ENCODE measurements around the gene PTPRM.

PTPRM gene

DNA sequence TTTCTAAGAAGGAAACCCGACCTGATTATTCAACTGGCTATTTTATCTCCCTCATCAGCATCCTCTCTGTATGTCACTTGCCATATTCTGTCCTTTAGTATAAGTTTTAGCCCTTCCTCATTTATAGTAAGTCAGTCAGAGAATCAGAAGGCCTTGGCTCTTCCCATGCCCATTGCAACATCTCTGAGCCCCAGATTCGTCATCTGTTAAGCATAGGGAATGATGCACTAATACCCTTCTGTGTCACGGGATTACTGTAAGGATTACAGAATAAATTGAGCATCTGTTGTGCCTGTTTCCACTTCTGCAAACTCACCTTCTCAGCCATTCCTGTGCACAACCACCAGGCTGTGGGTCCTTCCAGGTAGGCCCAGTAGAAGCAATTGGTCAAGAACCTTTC, 784.0 kb downstream of the PTPRM start:
- DNase-seq, result no peak

DNA sequence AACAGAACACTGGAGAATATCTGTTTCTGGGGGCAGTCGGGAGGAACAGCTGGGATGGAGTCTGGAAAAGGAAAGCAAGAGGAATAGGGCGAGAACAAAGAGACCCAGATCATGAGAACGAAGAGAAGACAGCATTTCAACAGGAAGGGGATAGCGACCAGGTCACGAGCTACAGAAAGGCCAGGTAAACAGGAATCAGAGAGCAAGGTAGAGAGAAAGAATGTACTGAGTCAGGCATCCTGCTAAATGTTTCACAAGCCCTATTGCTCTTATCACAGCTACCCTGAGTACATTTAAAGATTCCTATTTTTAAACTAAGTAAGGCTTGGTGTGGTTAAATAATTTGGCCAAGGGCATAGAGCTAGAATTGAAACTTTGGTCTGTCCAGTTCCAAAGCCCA, 787.2 kb downstream of the PTPRM start:
- DNase-seq, result no peak

DNA sequence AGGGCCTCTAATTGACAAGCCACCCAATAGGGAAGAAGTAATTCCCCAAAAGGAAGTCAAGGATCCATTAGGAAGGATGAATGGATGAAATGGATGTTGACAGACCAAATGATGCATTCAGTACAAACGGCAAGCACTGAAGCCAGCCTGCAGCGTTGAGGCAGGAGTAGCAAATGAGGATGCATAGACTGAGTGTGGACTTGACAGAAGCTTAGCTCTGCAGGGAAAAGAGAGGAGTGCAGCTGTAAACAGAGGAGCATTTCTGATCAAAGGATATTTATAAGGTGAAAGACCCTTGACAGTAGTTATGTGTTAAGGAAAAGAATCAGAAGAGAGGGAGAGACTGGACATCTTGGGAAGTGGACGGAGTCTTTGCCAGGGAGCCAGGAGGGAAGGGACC, 788.9 kb downstream of the PTPRM start:
- peak; percentile 30 for DNase-seq

DNA sequence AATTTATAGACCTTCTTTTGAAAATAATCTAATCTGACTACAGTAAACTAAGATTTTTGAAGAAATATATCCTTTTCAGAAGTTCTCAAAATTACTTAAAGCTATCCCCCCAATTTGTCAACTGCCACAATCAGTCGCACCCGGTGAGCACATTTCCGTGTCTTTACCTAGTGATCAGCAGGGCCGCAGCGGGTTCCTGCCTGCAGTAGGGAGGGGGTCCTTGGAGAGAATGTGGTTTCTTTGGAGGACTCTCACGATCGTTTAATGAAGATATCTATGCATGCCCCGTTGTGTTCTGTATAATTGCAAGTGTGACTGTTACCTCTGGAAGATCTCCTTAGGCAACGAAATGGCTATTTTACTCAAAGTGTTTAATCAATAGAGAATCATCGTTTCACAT, 790.2 kb downstream of the PTPRM start:
- no peak for DNase-seq

DNA sequence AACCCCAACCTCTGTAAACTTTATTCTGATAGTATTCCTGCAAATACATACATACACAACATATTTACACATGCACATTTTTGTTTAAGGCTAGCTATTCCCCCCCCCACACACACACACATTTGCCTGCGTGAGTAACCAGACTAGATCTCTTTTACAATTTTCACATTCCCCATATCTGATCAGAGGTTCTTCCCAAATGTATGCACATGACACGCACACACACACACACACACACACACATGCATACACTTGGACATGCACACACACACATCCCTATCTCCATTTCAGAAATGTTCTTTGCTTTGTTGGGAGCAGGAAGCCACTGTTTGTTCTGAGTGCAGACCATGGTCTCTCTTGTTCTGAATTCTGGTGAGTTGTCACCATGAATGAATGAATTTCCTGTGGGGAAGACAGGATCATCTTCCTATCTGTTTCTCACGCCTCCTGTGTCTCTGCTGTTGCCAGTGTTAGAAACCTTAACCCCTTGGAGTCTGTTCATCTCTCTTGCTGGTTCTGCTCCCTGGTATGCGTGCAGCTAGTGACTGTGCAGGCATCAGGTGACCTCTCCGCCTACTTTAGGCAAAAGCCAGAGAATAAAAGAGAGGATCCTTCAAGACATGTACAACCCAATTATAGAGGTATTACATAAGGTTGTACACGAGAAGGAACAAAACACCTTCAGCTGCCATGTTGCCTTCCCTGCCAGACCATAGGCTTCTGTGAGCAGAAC, 791.1 kb downstream of the PTPRM start:
- DNase-seq, result no peak

DNA sequence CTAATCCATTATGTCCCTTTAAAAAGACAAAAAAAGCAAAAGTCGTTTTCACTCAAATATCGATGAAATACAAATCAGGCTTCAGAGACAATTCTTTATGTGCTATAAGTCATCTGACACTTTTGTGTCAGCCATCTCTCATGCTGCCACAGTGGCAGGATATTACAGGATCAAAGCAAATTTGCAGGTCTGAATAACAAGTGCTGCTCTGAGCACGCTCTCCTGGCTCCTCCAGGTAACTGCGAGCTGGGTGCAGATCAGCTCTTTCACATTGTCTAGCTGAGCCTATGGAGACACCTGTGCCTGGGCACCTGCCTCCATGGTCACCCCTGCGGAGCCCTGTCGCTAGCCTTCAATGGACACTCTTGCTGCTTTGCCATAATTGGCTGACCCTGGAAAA, 792.0 kb downstream of the PTPRM start:
- DNase-seq, result peak; percentile 18

DNA sequence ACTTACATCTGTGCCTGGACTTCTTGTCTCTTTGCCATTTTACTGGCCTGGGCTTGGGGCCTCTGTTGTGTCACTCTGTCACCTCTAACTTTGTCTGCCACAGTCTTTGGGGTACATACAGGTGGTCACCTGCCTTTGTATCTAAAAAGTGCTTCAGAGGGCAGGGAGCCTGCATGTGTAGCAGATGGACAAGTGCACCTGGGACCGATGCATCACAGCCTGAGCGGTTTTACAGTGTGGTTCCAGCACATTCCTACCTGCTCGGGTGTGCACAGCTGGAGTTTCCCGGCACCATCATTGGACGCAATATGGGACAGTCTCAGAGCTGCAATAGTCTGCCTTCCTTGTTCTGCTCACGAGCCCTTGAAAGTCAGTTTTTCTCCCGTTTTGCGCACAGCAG, 792.4 kb downstream of the PTPRM start:
- no peak for DNase-seq

DNA sequence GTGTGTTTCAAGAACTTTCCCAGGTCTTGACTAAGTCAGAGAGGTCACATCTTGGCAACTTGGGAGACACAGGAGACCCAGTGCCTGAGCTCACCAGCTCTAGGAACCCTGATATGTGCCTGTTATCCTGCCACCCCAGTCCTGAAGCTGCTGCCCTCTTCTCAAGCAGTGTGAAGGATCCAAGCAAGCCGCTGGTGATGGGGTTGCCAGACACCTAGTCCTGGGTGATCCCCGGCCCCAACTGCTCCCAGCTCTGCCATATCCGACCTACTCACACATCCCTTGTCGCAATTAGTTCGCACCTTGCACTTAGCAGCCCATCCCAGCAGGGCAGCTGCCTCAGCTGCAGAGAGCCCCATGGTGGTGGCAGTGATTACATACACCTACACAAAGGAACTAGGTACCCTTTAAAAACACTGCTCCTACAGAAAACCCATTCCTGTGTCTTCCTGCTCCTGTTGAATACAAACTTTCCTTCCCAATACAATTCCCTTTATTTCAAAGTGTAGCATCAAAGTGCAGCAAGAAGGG, 794.9 kb downstream of the PTPRM start:
- no peak for DNase-seq

DNA sequence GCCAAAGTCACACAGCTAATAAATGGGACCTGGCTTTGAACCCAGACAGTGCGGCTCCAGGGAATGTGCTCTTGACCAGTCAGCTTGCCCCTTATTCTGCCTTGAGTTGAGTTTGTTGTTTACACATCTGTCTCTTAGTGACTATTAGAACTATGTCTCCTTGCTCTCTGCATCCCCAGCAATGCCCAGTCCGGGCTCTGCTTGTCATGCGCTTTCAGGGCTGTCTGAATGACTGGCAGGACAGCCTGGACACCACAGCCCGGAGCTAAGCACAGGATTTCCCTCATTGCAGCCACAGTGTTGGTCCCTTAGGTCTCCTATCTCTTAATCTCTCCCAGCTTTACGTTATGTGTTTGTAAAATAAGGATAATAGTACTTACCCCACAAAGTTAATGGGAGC, 795.7 kb downstream of the PTPRM start:
- no peak for DNase-seq

DNA sequence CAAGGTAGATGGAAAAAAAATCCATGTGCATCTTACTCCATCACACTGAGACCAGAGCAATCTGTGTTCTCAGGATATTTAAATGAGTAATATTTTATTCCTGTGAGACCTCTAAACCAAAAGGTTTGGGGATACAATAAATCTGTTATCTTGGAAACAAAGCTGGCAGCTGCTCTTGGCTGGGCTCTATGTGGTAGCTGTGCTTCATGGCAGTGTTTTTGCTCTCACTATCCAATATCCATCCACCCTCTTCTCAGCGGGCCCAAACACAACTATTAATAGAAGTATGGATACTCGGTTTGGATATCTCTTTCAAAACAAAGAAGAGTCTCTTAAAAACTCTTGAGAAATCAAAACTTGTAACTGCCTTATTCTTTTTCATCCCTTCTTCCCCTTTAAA, 797.3 kb downstream of the PTPRM start:
- no peak for DNase-seq

DNA sequence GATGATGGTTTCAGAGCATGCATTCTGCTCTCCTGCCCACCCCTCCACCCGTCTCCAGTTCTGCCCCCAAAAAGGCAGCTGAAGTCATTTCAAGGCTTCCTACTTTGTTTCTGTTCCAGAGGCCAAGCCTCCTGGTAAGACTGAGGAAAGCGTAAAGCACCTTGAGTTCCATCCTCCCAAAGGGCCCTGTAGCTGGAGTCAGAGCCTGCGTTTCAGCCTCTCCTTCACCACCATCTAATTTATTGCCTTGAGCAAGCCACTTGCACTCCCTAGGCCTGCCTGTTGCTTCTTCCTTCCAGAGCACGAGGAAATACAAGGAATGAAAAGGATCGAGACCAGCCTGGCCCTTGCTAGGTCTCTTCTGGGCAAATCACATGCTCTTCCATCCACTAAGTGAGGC, 797.9 kb downstream of the PTPRM start:
- DNase-seq, result no peak

DNA sequence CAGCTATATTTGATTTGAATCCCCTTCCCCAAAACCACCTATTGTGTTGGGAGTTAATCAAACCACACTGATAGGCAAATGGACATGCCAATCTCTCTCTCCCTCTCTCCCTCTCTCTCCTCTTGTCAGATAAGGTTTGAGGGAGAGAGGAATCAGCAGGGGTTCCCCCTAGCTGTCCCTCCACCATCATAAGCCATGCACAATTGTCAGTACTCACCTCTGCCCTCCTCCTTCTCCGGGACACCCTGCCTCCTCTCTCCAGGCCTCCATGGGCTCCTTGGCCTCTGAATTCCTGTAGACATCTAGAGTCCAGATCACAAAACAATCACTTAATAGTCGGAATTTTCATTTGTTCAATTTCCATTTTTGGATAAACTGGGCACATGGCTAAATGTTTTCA, 798.4 kb downstream of the PTPRM start:
- DNase-seq, result no peak

DNA sequence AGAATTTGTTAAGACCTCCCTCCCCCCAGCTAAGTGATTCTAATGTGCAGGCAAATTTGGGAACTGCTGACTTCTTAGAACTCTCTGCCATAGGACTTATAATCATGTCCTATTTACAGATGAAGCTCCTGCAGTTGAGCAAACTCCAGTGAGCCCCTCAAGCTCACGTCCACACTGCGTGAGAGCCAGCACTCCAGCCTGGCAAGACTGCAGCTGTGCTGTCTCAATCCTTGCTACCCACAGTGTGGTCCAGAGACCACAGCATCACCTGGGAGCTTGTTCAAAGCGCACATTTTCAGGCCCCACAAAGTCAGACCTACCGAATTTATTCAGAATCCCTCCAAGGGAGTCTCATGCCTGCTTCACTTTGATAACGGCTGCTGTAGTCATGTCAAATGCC, 799.0 kb downstream of the PTPRM start:
- DNase-seq, result no peak

DNA sequence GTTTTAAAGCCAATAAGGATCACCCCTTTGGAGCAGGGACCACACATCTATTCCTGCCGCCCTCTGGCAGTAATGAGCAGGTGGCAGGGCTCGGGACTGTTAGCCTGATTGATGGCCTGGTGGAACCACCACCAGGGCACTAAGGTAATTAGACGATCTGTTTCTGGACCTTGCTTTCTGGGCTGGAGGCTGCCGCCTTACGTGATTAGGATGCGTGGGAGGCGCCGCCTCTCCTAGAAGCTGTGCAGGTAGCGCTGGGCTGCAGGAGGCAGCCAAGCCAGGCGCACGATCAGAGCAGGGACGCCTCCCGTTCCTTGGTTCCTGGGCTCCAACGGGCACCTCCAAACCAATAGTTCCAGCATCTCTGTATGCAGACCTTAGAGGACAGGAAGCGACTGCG, 799.5 kb downstream of the PTPRM start:
- no peak for DNase-seq

DNA sequence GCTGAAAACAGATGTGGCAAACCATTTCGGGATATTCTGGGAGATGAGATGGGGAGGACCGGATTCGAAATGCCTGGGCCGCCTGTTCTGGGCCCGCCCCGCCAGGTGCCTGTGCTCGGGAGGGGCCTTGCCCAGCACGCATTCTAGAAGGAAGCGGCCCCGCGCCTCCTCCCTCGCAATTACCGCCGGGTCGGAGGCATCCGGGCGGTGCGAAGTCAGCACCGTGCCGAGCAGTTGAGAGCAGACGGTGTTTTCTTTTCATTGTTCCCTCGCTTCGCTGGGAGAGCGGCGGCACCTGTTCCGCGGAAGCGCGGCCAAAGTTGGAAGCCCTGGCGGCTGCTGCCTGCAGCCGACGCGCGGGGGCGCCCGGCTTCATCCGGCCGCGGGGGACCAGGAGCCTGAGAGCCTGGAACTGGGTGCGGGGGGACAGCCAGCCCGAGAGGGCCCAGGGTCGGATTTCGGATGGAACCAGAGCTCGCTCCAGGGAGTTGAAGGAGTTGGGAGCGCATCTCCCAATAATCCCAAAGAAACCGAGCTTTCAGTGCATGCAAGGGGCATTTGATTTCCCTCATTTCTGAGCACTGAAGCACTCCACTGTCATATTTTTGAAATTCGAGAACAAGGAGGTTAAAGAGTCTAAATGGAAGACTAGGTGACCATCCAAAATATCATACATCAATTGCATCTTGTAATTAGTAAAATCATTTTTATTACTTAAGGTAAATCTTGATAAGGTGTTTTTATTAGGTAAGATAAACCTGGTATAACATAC, 800.3 kb downstream of the PTPRM start:
- DNase-seq, result peak; percentile 83

DNA sequence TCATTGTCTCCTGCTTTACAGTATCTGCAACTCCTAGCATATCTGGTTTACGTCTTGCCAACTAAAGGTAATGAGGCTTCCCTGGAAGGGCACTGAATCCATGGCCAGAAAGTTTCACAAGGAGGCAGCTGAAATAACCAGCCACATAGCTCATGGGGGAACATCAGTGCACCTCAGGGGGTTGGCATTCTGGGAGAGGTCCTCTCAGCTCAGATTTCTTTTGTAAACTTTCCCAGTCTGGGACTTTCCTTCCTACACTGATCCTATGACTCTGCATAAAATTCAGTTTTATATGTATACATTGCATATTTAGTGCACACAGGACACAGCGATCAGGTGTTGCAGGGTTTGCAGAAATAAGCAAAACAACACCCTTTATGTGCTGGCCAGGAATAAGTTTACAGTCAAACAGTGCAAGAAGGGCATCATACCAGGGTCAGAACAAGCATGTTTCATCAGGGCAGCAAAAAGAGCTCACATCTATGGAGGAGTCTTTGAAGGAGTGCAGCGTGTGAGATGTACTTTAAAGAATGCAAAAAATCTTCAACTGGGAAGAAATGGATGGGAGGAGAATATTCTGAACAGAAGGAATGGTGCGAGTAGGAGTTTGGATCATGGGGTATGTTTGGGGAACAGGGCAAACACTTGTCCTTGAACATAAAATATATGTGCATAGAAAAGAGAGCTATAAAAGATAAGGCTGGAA, 801.5 kb downstream of the PTPRM start:
- no peak for DNase-seq

DNA sequence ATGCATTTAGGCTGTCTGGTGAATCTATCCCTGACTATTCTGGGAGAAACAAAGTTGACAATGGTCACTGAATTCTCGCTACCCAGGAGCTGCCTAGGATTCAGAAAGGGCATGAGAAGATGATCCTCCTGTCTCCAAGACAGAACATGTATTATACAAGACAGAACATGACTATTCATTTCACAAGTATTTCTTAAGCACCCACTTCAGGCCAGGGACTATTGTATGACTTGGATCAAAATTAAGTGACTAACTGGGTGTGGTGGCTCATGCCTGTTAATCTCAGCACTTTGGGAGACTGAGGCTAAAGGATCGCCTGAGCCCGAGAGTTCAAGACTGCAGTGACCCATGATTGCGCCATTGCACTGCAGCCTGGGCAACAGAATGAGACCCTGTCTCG, 806.4 kb downstream of the PTPRM start:
- no peak for DNase-seq

DNA sequence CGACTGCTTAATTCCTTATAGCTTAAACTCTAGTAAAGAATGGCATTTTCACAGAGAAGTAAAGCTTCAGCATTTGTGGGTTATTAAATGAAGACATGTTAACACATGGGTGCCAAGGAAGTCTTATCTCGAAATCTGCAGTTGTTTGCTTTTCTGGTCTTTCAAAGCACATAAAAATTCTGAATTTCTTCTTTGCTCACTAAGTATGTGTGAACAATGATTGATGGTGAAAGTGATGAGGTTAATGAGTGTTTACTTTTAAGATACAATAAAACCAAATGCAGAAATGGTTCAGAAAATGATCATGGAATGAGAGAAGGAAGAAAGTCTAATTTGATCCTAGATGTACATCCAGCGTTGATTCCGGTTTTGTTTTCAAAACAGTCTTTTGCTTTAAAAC, 807.6 kb downstream of the PTPRM start:
- no peak for DNase-seq

DNA sequence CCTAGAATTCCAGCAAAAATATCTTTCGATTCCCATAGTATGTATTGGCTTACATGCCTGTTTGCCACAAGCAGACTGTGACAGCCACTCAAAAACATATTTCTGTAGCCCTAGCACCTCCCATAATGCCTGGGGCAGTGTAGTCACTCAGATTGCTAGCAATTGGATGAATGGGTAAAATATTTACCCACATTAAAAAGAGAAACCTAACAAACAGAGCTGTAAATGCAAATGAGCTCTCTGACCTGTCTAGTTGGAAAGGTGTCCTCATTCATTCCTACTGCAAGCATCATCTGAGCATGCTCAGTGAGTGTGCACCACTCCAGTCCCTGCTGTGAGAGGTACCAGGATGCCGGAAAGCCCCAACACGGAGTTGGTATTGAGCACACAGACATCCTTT, 808.1 kb downstream of the PTPRM start:
- DNase-seq, result peak; percentile 68

DNA sequence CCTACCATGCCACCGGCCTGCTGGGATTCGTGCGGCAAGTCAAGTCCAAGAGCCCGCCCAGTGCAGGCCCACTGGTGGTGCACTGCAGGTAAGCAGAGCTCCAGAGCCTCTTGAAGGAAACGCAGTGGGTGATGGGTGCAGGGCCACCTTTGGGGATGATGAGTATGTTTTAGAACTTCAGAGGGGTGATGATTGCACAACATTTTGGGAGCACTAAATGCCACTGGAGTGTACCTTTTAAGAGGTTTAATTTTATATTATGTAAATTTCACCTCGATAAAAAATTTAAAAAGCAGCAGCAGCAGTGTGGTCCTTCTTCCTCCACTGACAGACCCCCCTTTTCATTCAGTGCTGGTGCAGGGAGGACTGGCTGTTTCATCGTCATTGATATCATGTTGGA, 809.0 kb downstream of the PTPRM start:
- DNase-seq, result no peak

DNA sequence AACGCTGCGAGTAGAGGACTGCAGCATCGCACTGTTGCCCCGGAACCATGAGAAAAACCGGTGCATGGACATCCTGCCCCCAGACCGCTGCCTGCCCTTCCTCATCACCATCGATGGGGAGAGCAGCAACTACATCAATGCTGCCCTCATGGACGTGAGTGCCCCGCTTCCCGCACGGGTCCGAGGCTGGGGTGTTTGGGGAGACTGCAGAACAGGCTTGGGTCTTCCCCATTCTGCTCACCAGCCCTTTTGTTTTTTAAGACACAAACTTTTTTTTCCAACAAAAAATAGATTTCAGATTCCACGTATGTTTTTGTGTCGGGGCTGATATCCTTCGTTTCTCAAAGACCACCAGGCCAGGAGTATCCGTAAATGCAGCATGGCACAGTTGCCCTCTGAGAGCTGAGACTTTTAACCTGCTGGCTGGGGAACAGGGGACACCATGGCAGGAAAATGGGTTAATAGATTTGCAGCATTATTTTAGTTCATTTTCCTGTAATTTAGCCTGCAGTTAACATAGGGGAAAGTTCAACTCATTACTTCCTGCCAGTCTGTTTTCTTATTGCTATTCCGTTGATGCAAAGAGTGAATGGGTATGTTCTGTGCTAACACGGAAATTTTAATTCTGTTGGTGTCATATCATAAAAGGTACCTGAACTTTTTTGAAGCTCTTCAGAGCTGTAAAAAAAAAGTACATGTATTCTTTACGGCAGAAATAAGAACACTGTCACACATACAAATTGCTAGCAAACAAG, 812.2 kb downstream of the PTPRM start:
- no peak for DNase-seq

DNA sequence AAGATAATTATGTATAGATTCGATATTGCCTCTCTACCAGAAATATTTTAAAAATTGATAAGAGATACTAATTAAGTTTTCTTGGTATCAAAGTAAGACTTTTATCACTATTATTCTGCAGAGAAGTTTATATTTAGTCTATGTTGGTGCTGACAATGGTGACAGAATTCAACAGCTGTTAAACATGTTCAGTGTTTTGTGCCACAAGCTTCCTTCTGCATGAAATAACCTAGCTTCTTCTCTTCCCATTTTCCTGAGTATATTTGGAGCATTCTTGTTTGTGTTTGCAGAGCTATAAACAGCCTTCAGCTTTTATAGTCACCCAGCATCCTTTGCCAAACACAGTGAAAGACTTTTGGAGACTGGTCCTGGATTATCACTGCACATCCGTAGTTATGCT, 812.9 kb downstream of the PTPRM start:
- no peak for DNase-seq

DNA sequence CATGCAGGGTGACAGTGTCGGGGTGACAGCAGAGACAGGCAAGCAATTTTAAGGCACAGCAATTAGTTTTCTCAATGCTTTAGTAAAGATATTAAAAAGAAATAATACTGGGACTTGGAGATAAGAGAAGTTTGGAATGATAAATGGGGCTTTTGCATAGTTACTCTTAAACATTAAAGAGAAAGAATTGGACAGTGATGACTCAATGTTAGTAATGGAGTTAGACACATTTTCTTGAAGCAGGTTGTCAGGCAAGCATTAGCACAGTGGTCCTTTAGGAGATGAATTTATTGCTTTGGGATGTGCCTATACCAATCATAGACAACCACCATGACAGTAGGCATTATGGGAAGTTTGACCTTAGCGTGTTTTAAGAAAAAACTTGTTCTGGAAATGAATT, 813.8 kb downstream of the PTPRM start:
- DNase-seq, result no peak

Data from NCI-H345 (cell line).